ENCODE measurements around the gene NDUFA8.

NDUFA8 gene

GRCh38 chr9:122135529-122135859, 24.1 kb downstream of the NDUFA8 start:
- no peak for TF ChIP-seq CTCF (IDR thresholded peaks at IDR 0.05; ENCODE audit: extremely low read depth, insufficient read depth, missing control alignments)
- no peak for DNase-seq (ENCODE audit: low spot score)
- in situ Hi-C loops (cut with MboI; ENCODE audit: low pct_unique_long_range_greater_than_20kb, low sequenced_read_pairs, unreplicated experiment) = no loop called here

- in situ Hi-C loops (cut with MboI; ENCODE audit: low pct_unique_long_range_greater_than_20kb, low sequenced_read_pairs, unreplicated experiment) = no loop called here
- no peak for TF ChIP-seq CTCF (IDR thresholded peaks at IDR 0.05; ENCODE audit: extremely low read depth, insufficient read depth, missing control alignments)
- DNase-seq (ENCODE audit: low spot score) = no peak
Measured at GRCh38 chr9:122134822-122135528, 24.6 kb downstream of the NDUFA8 start.

- in situ Hi-C loops (cut with MboI; ENCODE audit: low pct_unique_long_range_greater_than_20kb, low sequenced_read_pairs, unreplicated experiment) = no loop called here
- no peak for DNase-seq (ENCODE audit: low spot score)
- TF ChIP-seq CTCF (IDR thresholded peaks at IDR 0.05; ENCODE audit: extremely low read depth, insufficient read depth, missing control alignments) = no peak
Measured at GRCh38 chr9:122133984-122134535, 25.5 kb downstream of the NDUFA8 start.

GRCh38 chr9:122133263-122133983, 26.2 kb downstream of the NDUFA8 start:
- in situ Hi-C loops (cut with MboI; ENCODE audit: low pct_unique_long_range_greater_than_20kb, low sequenced_read_pairs, unreplicated experiment) = no loop called here
- no peak for DNase-seq (ENCODE audit: low spot score)
- TF ChIP-seq CTCF (IDR thresholded peaks at IDR 0.05; ENCODE audit: extremely low read depth, insufficient read depth, missing control alignments) = no peak

- DNase-seq (ENCODE audit: low spot score) = no peak
- no peak for TF ChIP-seq CTCF (IDR thresholded peaks at IDR 0.05; ENCODE audit: extremely low read depth, insufficient read depth, missing control alignments)
- in situ Hi-C loops (cut with MboI; ENCODE audit: low pct_unique_long_range_greater_than_20kb, low sequenced_read_pairs, unreplicated experiment) = no loop called here
Measured at GRCh38 chr9:122132539-122132938, 27.0 kb downstream of the NDUFA8 start.

- in situ Hi-C loops (cut with MboI; ENCODE audit: low pct_unique_long_range_greater_than_20kb, low sequenced_read_pairs, unreplicated experiment) = no loop called here
- TF ChIP-seq CTCF (IDR thresholded peaks at IDR 0.05; ENCODE audit: extremely low read depth, insufficient read depth, missing control alignments) = no peak
- DNase-seq (ENCODE audit: low spot score) = no peak
Measured at GRCh38 chr9:122131401-122132001, 28.1 kb downstream of the NDUFA8 start.

Measured in GM13977 (cell line).